Stimulated activated CD8-positive, alpha-beta memory T cell treated with anti-CD3 and anti-CD28 coated beads, Interleukin-12 subunit alpha, Interleukin-12 subunit beta, amount 100 ng/mL, for 4 hours (primary cell): Measurements from ENCODE around the gene GGA2.
"Not testable (repeated sequence)": the region's sequence is repeated elsewhere in the genome, so short reads cannot be mapped to it uniquely, and the experiment has no call there.

Experiments
- DNase-seq: peaks from one replicate; pipeline ENCODE4 v3.0.0-alpha.2; 2020; ENCODE audit warnings: low read depth

GGA2 gene

DNA sequence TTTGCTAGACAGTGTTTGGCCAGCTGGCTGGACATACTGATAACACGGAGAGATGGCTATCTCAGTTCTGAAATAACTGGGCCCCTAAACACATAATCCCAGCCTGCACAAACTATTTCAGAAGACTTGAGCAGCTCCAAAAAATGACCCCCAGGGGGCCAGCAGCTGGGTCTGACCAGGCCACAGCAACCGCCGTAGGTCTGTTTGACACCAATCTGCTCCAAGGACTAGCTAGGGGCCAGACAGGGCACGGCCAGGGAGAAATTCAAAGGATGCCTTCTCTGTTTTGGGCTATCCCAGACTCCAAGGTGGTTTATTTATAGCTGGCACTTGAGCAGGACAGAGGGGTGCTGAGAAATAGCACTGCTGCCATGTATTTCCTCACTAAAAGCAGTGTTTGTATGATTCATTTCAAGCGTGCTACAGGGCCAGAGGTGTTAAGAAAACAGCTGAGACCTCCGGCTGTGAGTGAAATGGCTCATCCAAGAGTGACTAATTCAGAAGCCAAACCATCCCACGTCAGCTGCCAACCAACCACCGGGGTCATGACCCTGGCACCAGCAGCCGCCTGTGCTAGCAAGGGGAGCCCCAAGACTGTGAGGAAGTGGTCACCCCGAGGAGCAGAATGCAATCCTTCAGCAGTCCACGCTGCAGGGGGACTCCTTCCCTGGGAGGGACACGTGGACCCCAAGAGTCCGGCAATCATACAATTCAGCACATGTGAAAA lies 5.7 kb downstream of the GGA2 start:
- DNase-seq: peak; percentile 63

DNA sequence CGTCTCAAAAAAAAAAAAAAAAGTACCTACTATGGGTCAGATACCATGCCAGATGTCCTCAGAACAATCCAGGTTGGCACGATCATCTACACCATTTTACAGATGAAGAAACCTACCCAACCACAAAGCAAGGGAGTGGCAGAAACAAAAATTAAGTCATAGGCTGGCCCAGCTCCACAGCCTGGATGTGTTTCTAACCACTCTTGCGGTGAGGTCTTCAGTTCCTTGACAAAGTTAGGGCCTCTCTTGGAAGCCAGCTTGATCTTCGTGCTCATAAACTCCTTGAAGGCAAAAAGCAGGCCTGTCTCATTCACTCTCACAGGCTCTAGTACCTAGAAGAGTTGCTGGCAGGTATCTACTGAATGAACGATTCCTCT lies 6.2 kb downstream of the GGA2 start:
- no peak for DNase-seq

DNA sequence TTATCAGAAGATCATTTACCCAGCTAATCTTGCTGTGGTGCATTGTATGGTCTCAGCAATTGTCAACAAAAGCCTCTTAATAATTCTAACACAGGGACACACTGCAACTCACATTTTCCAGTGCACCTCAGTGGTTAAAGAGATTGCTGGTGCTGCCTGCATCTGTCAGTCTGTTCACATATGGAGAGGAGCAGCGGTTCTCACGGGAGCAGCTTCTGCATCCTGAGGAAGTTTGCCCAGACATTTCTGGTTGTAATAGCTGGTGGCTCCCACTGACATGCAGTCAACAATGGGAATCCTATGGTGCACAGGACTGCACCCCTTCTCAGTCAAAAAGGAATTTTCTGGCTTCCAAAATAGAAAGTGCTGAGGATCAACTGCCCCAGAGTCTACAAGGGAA lies 7.8 kb downstream of the GGA2 start:
- no peak for DNase-seq

DNA sequence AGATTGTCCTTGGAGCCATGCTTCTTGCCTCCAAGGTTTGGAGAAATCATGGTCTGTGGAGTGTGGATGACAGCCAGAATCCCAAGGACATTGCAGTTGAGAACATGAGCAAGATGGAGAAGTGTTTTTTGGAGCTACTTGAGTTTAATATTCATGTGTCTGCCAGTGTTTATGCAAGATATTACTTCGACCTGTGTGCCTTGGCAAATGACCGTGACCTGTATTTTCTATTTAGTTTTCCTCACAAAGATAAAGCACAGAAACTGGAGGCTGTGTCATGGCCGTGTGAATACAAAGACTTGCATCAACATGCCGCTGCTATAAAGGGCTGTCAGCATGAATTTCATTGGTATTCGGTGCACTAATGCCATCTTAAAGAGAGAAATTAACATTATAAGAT lies 9.0 kb downstream of the GGA2 start:
- no peak for DNase-seq

DNA sequence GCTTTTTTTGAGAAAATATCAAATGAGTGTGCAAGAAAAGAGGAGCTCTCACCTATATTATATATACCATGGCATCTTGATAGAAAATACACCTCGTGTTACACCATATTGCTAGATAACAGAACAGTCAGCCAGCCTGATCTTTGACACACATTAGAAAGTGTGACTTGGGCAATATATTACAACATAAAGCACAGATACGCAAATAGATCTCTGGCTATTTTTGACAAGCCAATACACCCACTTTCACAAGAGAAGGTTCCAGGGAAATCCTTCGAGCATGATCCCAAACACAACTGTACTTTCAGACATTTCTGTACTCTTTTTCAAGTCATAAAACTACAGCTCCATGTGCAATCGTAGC lies 9.4 kb downstream of the GGA2 start:
- no peak for DNase-seq

DNA sequence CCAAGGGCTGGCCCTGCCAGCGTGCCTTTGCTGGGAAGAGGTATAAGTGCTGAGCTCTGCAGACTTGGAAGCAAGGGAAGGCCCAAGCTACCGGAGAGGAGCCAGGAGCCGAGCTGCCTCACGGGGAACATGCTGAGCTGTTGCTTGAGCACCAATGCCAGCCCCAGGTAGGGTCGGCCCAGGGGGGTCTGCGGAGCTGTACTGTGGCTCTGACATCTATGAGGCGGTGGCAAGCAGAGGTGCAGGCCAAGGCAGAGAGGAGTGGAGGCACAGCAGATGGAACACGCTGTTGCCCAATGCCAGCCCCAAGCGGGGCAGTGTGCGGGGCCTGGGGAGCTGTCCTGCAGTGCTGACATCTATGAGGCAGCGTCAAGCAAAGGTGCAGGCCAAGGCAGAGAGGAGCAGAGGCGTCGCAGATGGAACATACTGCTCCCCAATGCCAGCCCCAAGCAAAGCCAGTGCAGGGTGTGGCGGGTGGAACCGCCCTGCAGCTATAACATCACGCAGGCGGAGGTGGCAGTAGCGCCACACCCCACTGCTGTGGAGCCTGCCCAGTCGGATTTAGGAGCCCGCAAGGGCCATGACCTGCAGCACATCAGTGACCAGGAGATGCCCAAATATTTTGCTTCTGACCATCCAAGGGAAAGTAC lies 10.0 kb downstream of the GGA2 start:
- no peak for DNase-seq

DNA sequence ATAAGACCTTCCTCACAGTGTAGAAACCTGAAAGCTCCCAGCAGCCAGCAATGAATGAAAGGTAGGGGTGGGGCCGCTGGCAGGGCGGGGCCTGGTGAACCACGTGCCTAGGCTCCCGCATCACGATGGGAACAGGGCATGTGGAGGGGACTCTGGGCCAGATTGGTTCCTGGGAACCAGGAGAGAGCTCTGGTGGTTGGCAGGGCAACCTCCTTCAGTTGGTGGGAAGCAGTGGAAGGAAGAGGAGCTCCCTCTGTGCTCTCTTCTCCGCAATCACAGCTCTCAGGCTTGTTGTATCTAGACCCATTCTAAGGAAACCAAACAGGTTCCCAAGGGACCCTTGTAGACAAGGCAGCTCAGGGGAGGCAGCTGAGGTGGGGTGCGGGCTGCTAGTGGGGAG lies 10.5 kb downstream of the GGA2 start:
- DNase-seq: no peak

DNA sequence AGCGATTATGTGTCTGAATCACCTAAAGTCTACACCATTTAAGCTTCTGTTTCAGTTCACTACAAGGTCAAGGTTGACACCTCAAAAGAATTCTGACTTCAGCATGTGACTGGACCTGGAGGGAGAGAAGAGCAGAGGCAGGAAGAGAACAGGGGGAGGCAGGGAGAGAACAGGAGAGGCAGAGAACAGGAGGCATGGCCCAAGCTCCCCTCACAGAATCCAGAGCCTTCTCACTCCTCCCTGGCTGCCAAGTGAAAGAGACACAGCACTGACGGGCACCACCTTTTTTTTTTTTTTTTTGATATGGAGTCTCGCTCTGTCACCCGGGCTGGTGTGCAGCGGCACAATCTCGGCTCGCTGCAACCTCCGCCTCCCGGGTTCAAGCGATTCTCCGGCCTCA lies 11.4 kb downstream of the GGA2 start:
- DNase-seq: no peak

DNA sequence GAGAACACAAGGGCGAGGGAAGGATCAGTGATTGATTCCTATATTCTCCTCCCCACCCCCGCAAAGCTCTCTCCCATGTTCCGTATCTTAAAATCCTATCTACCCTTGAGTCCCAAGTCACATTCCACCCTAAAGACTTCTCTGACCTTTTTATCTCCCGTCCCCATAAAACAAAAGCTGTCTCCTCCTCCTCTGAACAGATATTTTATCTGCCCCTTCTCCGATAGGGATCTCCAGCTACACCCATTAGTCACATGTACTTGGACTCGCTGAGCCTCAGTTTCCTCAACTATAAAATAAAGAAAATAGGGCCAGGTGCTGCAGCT lies 12.8 kb downstream of the GGA2 start:
- no peak for DNase-seq

DNA sequence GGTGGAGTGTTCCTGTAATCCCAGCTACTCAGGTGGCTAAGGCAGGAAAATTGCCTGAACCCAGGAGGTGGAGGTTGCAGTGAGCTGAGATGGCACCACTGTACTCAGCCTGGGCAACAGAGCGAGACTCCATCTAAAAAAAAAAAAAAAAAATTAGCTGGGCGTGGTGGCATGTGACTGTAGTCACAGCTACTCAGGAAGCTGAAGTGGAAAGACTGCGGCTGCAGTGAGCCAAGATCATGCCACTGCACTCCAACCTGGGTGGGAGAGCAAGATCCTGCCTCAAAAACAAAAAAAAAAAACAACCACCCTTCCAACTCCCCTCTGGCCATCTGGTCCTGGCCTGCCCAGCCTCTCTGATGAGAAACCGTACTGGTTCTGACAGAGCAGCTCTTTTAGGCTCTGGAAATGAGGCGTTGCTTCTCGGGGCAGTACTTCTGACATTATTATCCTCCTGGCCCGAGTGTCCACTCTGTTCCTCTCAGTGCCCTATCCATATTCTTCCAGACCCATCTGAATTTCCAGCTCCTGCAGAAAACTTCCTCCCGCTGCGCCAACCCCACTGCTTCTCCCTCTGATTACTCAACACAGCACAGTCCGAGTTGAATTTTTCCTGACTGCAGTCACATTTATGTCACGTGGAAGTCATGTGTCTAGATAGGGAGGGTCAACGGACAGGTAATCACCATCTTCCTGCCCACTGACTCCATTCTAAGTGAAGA lies 13.3 kb downstream of the GGA2 start:
- DNase-seq: no peak

DNA sequence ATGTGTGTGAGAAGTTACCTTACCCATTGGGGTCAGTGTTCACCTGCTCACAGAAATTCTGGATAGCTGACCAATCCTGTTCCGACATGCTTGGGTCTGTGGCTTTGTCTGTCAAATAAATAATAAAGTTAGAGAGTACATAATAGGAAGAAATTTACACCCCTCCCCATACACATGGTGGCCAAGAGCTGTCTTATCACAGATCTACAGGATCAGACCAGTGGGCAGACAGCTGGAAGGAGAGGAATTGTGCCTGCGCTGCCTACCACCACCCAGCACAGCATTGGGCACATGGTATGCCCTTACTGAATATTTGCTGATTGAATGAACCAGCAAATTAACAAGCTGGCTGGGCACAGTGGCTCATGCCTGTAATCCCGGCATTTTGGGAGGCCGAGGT lies 14.6 kb downstream of the GGA2 start:
- DNase-seq: no peak

DNA sequence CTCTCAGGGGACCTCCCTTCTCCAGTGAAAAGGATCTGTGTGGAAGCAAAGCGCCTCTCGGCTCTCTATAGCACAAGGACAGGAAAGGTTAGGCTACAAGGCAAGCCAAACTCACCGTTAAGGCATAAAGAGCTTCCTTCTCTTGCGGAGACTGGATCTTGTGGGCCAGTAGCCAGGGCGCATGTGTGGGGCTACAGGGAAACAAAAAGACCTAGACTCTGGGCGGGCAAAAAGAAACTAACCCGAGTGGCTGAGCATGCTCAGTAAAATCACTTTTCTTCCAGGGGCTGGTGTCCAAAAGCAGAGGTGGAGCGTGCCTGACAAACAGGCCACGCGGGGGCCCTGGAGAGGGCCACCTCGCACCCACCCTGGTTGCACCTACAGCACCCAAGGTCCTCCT lies 16.1 kb downstream of the GGA2 start:
- DNase-seq: no peak

DNA sequence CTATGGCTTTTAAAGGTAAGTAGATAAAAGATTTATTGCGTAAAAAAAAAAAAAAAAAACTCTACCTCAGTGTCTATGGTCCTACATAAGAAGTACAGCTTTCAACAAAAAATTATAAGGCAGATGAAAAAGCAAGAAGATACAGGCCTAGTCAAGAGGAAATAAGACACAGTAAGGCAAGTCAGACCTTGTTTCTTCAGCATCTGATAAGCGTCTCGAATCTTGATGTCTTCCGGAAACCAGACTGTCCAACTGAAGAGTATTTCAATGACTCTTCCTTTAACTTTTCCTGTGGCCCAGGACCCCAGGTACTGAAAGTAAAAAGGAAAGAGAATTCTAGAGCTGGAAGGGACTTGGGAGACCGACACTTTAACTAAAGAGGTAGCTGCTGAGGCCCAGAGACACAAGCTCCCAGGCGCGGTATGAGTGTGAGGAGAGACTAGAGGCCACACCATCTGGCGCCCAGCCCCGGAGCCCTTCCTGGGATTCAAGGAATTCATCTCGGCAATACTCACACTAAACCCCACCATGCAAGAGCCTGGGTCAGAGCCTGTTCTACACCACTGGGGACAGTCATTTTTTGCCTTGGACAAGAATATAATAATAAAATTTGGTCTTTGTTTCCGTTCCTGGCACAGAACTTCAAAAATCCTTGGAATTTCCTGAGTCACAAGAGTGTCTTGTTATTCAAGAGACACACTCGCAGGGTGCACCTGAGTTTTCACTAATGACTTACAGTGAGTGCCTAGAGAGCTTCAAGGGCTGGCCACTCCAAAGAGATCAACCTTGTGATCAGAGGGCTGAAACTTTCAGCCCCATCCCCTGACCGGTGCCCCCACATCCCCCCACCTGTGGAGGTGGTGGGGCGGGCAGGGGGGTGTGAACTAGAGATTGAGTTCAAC lies 18.6 kb downstream of the GGA2 start:
- no peak for DNase-seq

DNA sequence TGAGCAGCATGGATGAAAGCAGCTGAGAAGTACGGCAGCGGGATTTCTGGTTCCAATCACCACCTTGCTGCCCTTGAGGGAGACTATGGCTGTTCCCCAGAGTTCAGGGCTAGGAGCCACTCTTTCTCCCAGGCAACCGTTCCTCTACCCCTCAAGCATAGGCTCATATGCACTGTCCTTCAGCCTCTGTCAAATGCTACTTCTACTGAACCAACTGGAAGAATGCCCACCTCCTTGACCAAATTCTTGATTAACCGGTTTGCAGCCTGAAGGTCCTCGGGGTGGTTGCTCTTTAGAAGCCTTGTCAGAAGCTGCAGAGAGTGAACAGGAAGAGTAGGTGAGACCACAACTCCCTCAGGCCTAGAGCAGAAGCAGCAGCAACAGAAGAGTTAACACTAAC lies 23.8 kb downstream of the GGA2 start:
- DNase-seq: no peak

DNA sequence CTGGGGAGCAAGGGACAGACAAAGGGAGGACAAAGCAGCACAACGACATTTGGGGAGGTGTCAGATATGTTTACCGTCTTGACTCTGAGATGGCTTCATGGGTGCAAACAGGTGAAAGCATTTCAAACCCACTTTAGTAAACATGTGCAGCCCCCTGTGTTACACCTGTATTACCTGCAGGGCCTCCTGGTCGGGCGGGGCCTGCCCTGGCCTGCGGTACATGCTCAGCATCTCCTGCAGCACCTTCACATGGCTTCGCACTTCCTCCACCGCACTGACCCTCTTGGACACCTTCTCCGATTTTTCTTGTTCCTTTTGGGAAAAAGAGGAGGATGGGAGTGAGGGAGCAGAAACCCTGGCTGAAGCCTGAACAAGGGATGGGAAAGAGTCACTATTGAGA lies 24.5 kb downstream of the GGA2 start:
- no peak for DNase-seq

DNA sequence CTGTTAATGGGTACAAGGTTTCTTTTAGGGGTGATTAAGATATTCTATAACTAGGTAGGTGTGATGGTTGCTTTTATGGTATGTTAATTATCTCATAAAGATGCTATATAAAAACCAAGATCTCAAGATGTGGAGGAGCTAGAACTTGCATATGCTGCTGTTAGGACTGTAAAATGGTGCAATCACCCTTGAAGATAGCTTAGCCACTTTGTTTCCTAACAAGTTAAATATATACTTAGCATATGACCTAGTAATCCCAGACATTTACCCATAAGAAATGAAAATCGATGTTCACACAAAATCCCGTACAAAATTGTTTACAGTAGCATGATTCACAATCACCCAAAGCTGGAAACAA lies 25.1 kb downstream of the GGA2 start:
- no peak for DNase-seq

DNA sequence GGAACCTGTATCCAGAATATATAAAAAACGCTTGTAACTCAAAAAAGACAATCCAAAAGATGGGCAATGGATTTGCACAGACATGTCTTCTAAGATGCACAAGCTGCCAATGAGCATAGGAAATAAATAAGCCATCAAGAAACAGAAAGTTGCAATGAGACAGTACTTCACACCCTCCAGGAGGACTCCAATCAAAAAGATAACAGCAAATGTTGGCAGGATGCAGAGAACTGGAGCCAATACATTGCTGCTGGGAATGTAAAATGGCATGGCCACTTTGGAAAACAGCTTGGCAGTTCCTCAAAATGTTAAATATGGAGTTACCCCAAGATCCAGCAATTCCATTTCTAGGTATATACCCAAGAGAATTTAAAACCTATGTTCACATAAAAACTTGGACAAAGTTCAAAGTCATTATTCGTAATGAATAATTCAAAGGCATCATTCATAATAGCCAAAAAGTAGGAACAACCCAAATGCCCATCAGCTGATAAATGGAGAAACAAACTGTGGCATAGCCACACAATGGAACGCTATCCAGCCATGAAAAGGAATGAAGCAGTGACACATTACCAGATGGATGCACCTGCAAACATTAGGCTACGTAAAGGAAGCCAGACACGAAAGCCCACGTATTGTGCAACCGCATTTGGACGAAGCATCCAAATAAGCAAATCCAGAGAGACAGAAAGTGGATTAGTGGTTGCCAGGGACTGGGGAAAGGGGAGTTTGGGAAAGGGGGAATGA lies 25.6 kb downstream of the GGA2 start:
- DNase-seq: no peak

DNA sequence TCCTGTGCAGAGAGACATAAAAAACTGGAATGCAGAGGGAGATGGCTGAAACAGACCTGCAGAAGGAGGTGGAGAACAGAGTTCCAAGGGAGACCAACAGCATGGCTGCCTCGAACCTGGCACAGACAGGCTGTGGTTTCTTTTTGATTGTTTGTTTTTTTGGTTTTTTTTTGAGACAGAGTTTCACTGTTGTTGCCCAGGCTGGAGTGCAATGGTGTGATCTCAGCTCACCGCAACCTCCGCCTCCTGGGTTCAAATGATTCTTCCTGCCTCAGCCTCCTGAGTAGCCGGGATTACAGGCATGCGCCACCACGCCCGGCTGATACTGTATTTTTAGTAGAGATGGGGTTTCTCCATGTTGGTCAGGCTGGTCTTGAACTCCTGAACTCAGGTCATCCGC lies 26.8 kb downstream of the GGA2 start:
- DNase-seq: not testable (repeated sequence)

DNA sequence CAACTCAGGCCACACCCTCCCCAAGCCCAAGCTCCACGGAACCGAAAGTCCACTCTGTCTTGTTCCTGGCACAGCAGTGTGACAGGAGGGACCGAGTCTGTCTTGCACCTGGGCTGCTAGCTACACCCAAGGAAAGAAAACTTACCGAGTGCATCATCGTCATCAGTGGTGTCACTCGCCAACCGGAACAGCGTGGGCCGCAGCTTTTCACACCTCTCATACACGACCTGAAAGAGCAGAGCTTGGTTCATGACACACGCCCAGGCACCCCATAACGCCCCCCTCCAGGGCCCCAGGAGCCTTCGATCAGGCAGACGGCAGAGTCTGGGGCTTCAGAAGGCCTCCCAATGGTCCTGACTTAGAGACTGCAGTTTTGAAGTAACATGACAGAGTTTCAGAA lies 27.5 kb downstream of the GGA2 start:
- peak; percentile 41 for DNase-seq

DNA sequence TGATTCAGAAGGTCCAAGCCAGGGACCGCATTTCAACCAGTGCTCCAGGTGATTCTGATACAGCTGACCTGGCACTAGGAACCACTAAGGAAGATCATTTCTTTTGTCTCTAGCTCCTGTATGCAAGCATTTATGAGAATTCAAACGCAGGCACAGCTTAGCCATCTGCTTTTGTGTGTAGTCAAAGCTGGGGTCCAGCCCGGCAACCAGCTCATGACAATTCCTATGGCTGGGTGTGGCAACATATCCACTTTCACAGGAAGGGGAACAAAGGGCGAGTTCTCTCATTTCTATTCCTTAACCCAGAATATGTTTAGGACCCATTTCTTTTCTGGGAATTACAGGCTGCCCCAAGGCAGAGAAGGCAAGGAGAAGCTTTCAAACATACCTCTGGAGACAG lies 30.0 kb downstream of the GGA2 start:
- DNase-seq: no peak

DNA sequence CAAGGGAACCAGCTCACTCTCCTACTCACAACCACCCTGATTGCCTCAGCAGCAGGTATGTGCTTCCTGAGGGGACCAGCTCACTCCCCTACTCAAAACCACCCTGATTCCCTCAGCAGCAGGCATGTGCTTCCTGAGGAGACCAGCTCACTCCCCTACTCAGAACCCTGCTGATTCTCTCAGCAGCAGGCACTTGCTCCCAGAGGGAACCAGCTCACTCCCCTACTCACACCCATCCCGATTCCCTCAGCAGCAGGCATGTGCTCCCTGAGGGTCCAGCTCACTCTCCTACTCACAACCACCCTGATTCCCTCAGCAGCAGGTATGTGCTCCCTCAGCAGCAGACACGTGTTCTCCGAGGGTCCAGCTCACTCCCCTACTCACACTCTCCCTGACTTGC lies 31.2 kb downstream of the GGA2 start:
- DNase-seq: no peak

DNA sequence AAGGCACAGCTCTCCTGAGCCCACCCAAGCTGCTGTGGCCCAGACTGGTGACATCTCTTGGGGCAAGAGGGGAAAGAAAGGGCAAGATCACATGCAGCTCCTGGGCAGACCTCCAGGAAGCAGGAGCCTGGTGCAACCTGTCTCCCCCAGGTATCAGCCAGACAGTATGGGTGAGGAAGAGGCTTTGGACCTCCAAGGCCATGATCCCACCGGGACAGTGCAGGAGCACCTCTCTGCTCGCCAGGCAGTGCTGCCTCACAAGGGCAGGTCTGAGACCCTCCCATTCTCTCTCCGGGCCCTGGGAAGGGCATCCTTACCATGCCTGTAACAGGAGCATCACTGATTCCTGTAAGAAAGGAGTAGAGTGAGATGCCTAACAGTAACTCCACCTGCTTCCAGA lies 31.7 kb downstream of the GGA2 start:
- DNase-seq: no peak
